Osteocyte (in vitro differentiated cells): ENCODE measurements around the gene RNF32. TPM values are rescaled to one million over a fixed set of nuclear protein-coding genes. Genes with fewer than 3 reads are reported as not detected.

Experiments
- DNase-seq: peaks from one replicate; pipeline ENCODE4 v3.0.0; 2021; ENCODE audit warnings: mixed read lengths; ENCODE audit not compliant: unreplicated experiment; ENCODE audit errors: extremely low spot score
- H3K27ac Mint-ChIP-seq: one replicate; pipeline ENCODE4 v1.8.0; 2021; ENCODE audit warnings: mild to moderate bottlenecking, mixed read lengths; ENCODE audit not compliant: unreplicated experiment
- H3K27me3 Mint-ChIP-seq: one replicate; pipeline ENCODE4 v1.8.0; 2021; ENCODE audit warnings: mixed read lengths; ENCODE audit not compliant: unreplicated experiment
- H3K36me3 Mint-ChIP-seq: one replicate; pipeline ENCODE4 v1.8.0; 2021; ENCODE audit warnings: mixed read lengths; ENCODE audit not compliant: unreplicated experiment
- H3K4me1 Mint-ChIP-seq: one replicate; pipeline ENCODE4 v1.8.0; 2021; ENCODE audit warnings: mixed read lengths; ENCODE audit not compliant: unreplicated experiment
- H3K4me3 Mint-ChIP-seq: one replicate; pipeline ENCODE4 v1.8.0; 2021; ENCODE audit warnings: mild to moderate bottlenecking, moderate library complexity, mixed read lengths; ENCODE audit not compliant: unreplicated experiment
- H3K9me3 Mint-ChIP-seq: one replicate; pipeline ENCODE4 v1.8.0; 2021; ENCODE audit warnings: mixed read lengths; ENCODE audit not compliant: unreplicated experiment
- total RNA-seq: library from RNA; stranded (reverse); gene quantifications from 2 replicates; pipeline ENCODE4 v1.2.1, GENCODE V29; 2021
- TF ChIP-seq, protein P1 (sequence below): fragments of 200-600 bp; sonication (generic); IDR thresholded peaks from 2 replicates; pipeline ENCODE4 v1.5.0; 2021; ENCODE audit warnings: antibody characterized with exemption, mild to moderate bottlenecking, moderate library complexity

RNF32 gene
- total RNA-seq, 1 donor from 2014 or later, result 1.7 TPM

DNA sequence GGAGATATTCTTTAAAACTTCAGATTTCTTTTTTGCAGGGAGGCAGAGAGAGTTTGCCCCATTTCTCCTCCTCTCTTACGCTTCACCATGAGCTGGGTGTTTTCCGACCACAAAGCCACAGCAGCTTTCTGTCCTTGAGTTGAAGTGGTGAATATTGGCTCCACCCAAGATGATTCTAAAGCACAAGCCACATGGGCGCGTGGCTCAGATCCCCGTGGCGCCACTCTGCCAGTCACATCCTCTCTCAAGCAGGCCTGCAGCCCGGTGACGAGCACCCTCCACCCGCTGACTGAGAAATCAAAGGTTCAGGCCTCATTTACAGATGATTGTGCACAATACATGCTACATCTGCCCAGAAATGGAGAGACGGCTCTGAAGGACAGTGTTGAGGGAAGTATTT, 27.6 kb upstream of the RNF32 start:
- no peaks in the 10 kb centered on the region for H3K36me3 Mint-ChIP-seq
- H3K27ac Mint-ChIP-seq, result no peak overlapping the region
- peaks cover 8% of the 10 kb centered on the region for H3K4me1 Mint-ChIP-seq
- no peaks in the 10 kb centered on the region for H3K9me3 Mint-ChIP-seq
- TF ChIP-seq, protein P1, sequence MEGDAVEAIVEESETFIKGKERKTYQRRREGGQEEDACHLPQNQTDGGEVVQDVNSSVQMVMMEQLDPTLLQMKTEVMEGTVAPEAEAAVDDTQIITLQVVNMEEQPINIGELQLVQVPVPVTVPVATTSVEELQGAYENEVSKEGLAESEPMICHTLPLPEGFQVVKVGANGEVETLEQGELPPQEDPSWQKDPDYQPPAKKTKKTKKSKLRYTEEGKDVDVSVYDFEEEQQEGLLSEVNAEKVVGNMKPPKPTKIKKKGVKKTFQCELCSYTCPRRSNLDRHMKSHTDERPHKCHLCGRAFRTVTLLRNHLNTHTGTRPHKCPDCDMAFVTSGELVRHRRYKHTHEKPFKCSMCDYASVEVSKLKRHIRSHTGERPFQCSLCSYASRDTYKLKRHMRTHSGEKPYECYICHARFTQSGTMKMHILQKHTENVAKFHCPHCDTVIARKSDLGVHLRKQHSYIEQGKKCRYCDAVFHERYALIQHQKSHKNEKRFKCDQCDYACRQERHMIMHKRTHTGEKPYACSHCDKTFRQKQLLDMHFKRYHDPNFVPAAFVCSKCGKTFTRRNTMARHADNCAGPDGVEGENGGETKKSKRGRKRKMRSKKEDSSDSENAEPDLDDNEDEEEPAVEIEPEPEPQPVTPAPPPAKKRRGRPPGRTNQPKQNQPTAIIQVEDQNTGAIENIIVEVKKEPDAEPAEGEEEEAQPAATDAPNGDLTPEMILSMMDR, result no peak
- no peak for DNase-seq
- peaks cover 21% of the 10 kb centered on the region for H3K27me3 Mint-ChIP-seq
- H3K4me3 Mint-ChIP-seq, result no peak overlapping the region

DNA sequence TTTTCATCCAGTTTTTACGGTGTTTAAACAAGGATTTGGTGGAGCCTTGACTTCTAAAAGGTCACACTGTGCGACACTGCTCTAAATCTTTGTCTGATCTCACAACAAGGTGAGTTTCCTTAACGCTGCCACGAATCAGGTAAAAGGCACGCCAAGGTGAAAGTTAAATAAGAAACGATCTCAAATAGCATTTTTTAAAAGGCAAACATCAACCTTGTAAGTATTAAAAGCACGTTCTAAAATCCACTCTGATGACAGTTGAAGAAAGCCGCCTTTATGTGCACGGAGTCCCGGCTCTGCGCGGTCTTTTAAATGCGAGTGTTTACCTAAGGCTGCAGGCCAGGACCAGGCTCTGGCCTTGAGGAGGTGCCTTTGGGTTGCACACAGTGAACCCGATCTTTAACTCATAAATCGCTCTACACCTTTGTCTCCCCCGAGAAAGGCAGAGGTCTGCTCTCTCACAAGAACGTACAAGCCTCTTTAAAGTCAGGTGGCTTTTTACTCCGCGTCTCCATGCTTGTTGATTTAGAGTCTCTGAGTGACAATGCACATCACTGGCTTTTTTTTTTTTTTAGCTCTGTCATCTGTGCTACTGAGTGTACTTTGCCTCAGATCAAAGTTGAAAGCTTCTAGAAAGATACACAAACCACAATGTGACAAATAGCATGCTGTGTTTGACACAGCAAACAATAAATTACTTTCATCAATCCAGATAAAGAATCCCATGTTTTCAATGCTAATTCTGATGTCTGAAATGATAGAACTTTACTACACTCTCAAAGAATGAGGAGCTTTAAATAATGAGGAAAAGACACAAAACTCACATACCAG, 25.9 kb upstream of the RNF32 start:
- DNase-seq, result no peak
- Mint-ChIP-seq H3K4me1 (peaks cover 8% of the 10 kb centered on the region), H3K9me3 (no peaks in the 10 kb centered on the region), H3K27me3 (peaks cover 21% of the 10 kb centered on the region), H3K36me3 (no peaks in the 10 kb centered on the region), H3K27ac (no peak overlapping the region), H3K4me3 (no peak overlapping the region)
- TF ChIP-seq, protein P1, result no peak

DNA sequence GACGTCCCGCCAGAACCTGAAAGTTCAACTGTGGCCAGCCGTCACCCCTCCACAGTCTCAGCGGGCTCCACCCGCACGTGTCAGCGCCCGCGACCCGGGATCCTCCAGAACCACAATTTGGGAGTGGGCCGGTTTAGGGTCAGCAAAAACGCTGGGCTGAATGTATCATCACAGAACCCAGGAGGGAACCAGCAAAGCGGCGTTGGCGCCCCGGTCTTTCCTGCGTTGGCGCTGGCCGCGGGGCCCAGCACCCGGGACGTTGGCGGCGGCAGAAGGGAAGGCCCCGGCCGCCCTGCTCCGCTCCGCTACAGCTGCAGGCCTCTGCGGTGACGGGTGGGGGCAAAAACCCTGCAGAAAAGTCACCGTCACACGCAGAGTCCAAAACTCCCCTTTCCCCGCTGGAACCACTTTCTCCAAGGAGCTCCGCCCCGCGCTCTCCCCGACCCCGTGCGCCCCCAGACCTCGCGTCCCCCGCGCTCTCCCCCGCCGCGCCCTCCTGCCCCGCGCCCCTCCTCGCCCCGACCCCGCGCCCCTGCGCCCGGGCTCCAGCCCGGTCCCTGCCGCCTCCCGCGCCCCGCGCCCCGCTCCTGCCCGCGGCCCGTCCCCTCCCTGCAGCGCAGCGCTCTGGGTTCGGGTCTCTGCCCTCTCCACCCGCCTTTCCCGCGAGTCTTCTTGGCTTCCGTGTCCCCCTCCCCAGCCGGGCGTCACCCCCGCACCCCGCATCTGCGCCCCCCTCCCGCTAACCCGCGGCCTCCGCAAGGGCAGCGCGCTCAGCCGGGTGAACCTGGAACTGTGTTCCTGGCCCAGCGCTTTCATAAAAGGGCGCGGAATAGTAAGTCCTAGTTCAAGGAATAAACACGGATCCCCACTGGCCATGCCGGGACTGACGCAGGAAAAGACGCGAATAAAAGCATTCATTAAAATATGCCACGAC, 24.0 kb upstream of the RNF32 start:
- H3K4me3 Mint-ChIP-seq, result peak overlapping the region; percentile 67
- H3K27me3 Mint-ChIP-seq, result peaks cover 24% of the 10 kb centered on the region
- H3K27ac Mint-ChIP-seq, result no peak overlapping the region
- TF ChIP-seq, protein P1, result no peak
- peaks cover 8% of the 10 kb centered on the region for H3K4me1 Mint-ChIP-seq
- peaks cover 5% of the 10 kb centered on the region for H3K36me3 Mint-ChIP-seq
- H3K9me3 Mint-ChIP-seq, result peaks cover 6% of the 10 kb centered on the region
- DNase-seq, result no peak

DNA sequence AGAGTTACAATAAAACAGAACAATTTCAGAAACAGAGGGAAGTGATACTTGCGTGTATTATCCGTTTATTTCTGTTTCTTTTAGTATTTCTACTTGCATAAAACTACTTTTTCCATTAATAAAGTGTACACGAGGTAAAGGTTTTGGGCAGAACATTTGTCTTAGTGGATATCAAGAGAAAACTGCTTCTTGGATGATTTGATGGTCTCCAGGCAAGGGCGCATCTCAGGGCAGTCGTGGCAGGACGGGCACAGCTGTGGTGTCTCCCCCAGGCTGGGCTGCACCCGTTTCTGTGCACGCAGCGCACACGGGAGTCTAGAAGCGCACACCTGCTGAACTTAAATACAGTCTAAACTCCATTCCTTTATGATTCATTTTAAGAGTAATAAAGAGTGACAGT, 23.4 kb upstream of the RNF32 start:
- Mint-ChIP-seq H3K4me3 (peak overlapping the region; percentile 67), H3K36me3 (peaks cover 5% of the 10 kb centered on the region), H3K27me3 (peaks cover 24% of the 10 kb centered on the region), H3K4me1 (peaks cover 8% of the 10 kb centered on the region), H3K9me3 (peaks cover 7% of the 10 kb centered on the region), H3K27ac (no peak overlapping the region)
- DNase-seq, result no peak
- TF ChIP-seq, protein P1, result no peak
